Measurements from ENCODE around the gene FBXL15.

GRCh38 chr10:102465466-102465865 is 44.8 kb downstream of the FBXL15 start:
- TF ChIP-seq MEF2D (tag; conservative IDR thresholded peaks at IDR 0.05; ENCODE audit: low read depth) (no peak), HDGF (IDR thresholded peaks at IDR 0.05) (no peak), POLR2A (conservative IDR thresholded peaks at IDR 0.05) (no peak), TRIM24 (IDR thresholded peaks at IDR 0.05) (no peak), FOXM1 (IDR thresholded peaks at IDR 0.05; ENCODE audit: low read depth) (no peak), FOXM1 (CRISPR knock-in tag; IDR thresholded peaks at IDR 0.05; ENCODE audit: low read depth) (no peak), TAF1 (IDR thresholded peaks at IDR 0.05; ENCODE audit: control insufficient read depth, extremely low read depth, insufficient read depth, low read length, severe bottlenecking) (no peak), ATF1 (CRISPR knock-in tag; IDR thresholded peaks at IDR 0.05) (no peak), ATF1 (tag; IDR thresholded peaks at IDR 0.05) (no peak), CREM (IDR thresholded peaks at IDR 0.05; ENCODE audit: low read depth) (no peak), FOXJ3 (CRISPR knock-in tag; IDR thresholded peaks at IDR 0.05) (no peak), NRF1 (conservative IDR thresholded peaks at IDR 0.05 in 1 of 2, IDR thresholded peaks at IDR 0.05 in 1 of 2) (no peak), CBX1 (IDR thresholded peaks at IDR 0.05; ENCODE audit: low read depth) (no peak), EZH2 (IDR thresholded peaks at IDR 0.05; ENCODE audit: borderline replicate concordance, low read depth, low read length) (no peak)
